Measurements from ENCODE around the gene ACKR3. TPM values are rescaled to one million over a fixed set of nuclear protein-coding genes. Genes with fewer than 3 reads are reported as not detected.

The ACKR3 gene
- total and polyA plus RNA-seq, 2 donors (not counting 1 experiment from before 2014, with no cell fraction given), result 7.1 to 15.3 TPM

- H3K4me3 Mint-ChIP-seq, result no peak overlapping the region
- Histone ChIP-seq H3K9me3 (ENCODE audit: control extremely low read depth in 1 of 3, control insufficient read depth in 2 of 3, insufficient read depth in 1 of 3, low read length in 2 of 3) (no peaks in the 10 kb centered on the region), H3K4me3 (ENCODE audit: control extremely low read depth in 1 of 5, extremely low read depth in 1 of 5, insufficient read depth in 1 of 5, low read depth in 2 of 5, low read length in 4 of 5) (no peak overlapping the region), H2AFZ (ENCODE audit: insufficient read depth, low read depth, low read length, poor library complexity, severe bottlenecking) (no peak overlapping the region), H3K4me2 (replicated peaks; ENCODE audit: low read depth, low read length, poor library complexity, severe bottlenecking) (no peak overlapping the region), H3K79me2 (ENCODE audit: control insufficient read depth, insufficient read depth, low read length) (no peaks in the 10 kb centered on the region), H3K4me1 (ENCODE audit: control insufficient read depth in 2 of 2, insufficient read depth in 2 of 2, low read length in 2 of 2) (no peaks in the 10 kb centered on the region), H3K27ac (ENCODE audit: low read length in 2 of 2) (no peak overlapping the region), H3K9ac (ENCODE audit: low read length) (no peak overlapping the region), H3K27me3 (replicated peaks in 1 of 4; ENCODE audit: control extremely low read depth in 1 of 4, control insufficient read depth in 3 of 4, insufficient read depth in 4 of 4, low read length in 3 of 4) (no peaks in the 10 kb centered on the region), H4K20me1 (ENCODE audit: control insufficient read depth, insufficient read depth, low read length, poor library complexity, severe bottlenecking) (no peaks in the 10 kb centered on the region), H3K36me3 (replicated peaks in 1 of 2; ENCODE audit: control extremely low read depth in 1 of 2, control insufficient read depth in 1 of 2, extremely low read depth in 1 of 2, insufficient read depth in 2 of 2, low read length in 1 of 2) (no peaks in the 10 kb centered on the region)
- 62% methylated on average over 6 of the region's 11 CpGs for WGBS (ENCODE audit: insufficient coverage)
- H3K27ac Mint-ChIP-seq, result no peak overlapping the region
- no peaks in the 10 kb centered on the region for H3K9me3 Mint-ChIP-seq (ENCODE audit: insufficient read depth)
- CTCF ChIA-PET, result no interaction called here
- POLR2A ChIA-PET, result no interaction called here
- ATAC-seq (ENCODE audit: low read depth) (no peak), DNase-seq (no peak)
- no peaks in the 10 kb centered on the region for H3K4me1 Mint-ChIP-seq
- H3K27me3 Mint-ChIP-seq, result peaks cover 2% of the 10 kb centered on the region
- intact Hi-C loops (cut with micrococcal nuclease), result no loop called here
- TF ChIP-seq CTCF (IDR thresholded peaks at IDR 0.05) (no peak), EZH2 (IDR thresholded peaks at IDR 0.05; ENCODE audit: borderline replicate concordance, insufficient read depth, low read depth, low read length, poor library complexity, severe bottlenecking) (no peak)
These were observed 59.5 kb downstream of the ACKR3 start for GRCh38 chr2:236628981-236629605.

- no peaks in the 10 kb centered on the region for H3K79me2 ChIP-seq (ENCODE audit: control insufficient read depth, insufficient read depth, low read length)
- 94% methylated on average over 14 of the region's 16 CpGs for WGBS (ENCODE audit: insufficient coverage)
- ChIA-PET POLR2A (no interaction called here), CTCF (no interaction called here)
- H2AFZ ChIP-seq (ENCODE audit: insufficient read depth, low read depth, low read length, poor library complexity, severe bottlenecking), result no peak overlapping the region
- Mint-ChIP-seq H3K27ac (no peak overlapping the region), H3K4me1 (no peaks in the 10 kb centered on the region), H3K27me3 (peaks cover 2% of the 10 kb centered on the region), H3K9me3 (ENCODE audit: insufficient read depth) (no peaks in the 10 kb centered on the region), H3K4me3 (no peak overlapping the region)
- no peak overlapping the region for H3K4me3 ChIP-seq (ENCODE audit: control extremely low read depth in 1 of 5, extremely low read depth in 1 of 5, insufficient read depth in 1 of 5, low read depth in 2 of 5, low read length in 4 of 5)
- H3K9me3 ChIP-seq (ENCODE audit: control extremely low read depth in 1 of 3, control insufficient read depth in 2 of 3, insufficient read depth in 1 of 3, low read length in 2 of 3), result no peaks in the 10 kb centered on the region
- no peak for TF ChIP-seq CTCF (IDR thresholded peaks at IDR 0.05)
- TF ChIP-seq EZH2 (IDR thresholded peaks at IDR 0.05; ENCODE audit: borderline replicate concordance, insufficient read depth, low read depth, low read length, poor library complexity, severe bottlenecking), result no peak
- no peak for ATAC-seq (ENCODE audit: low read depth)
- intact Hi-C loops (cut with micrococcal nuclease), result no loop called here
- DNase-seq, result no peak
- H3K27ac ChIP-seq (ENCODE audit: low read length in 2 of 2), result no peak overlapping the region
- H4K20me1 ChIP-seq (ENCODE audit: control insufficient read depth, insufficient read depth, low read length, poor library complexity, severe bottlenecking), result no peaks in the 10 kb centered on the region
- H3K27me3 ChIP-seq (replicated peaks in 1 of 4; ENCODE audit: control extremely low read depth in 1 of 4, control insufficient read depth in 3 of 4, insufficient read depth in 4 of 4, low read length in 3 of 4), result no peaks in the 10 kb centered on the region
- no peak overlapping the region for H3K4me2 ChIP-seq (replicated peaks; ENCODE audit: low read depth, low read length, poor library complexity, severe bottlenecking)
- H3K36me3 ChIP-seq (replicated peaks in 1 of 2; ENCODE audit: control extremely low read depth in 1 of 2, control insufficient read depth in 1 of 2, extremely low read depth in 1 of 2, insufficient read depth in 2 of 2, low read length in 1 of 2), result no peaks in the 10 kb centered on the region
- H3K4me1 ChIP-seq (ENCODE audit: control insufficient read depth in 2 of 2, insufficient read depth in 2 of 2, low read length in 2 of 2), result no peaks in the 10 kb centered on the region
- H3K9ac ChIP-seq (ENCODE audit: low read length), result no peak overlapping the region
These were observed 60.6 kb downstream of the ACKR3 start for GRCh38 chr2:236629961-236630872.
